HG03460 (cell line): Measurements from ENCODE around the gene TBL2.
A peak's percentile ranks its signal among the peaks of the same experiment; 100 is the strongest.
"Not testable (repeated sequence)": the region's sequence is repeated elsewhere in the genome, so short reads cannot be mapped to it uniquely, and the experiment has no call there.

Experiments used
- ATAC-seq: cut with Tn5 transposase; IDR thresholded peaks from one replicate; pipeline ENCODE4 v1.9.1; 2021; ENCODE audit not compliant: unreplicated experiment

TBL2 gene

GRCh38 chr7:73606801-73607691, 28.7 kb upstream of the TBL2 start:
- no peak for ATAC-seq

DNA sequence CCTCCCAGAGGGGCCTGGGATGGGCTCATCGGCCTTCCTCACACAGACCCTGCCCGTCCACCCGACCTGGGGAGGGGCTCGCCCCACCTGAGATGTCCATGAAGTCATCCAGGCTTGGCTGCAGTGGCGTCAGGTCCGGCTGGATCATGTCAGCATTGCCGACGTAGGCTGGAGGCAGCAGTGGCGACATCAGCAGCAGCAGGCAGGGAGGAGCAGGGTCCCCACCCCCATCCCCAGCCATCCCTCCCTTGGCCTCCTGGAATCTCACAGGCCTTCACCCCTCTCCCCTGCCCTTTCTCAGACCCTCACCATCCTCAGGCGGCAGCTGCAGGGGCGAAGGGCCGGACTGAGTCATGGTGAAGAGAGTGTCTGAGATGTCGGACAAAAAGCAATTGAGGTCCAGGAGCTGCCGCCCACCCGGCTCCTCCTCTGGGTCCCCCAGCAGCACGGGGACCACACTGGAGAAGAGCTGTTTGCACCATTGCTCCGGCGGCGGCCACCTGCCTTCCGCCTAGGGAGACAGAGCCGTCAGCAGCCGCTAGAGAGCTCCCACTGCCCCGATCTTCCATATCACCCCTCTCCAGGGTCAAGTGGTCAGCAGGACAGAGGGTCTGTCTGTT, 27.3 kb upstream of the TBL2 start:
- ATAC-seq: no peak

- no peak for ATAC-seq
These were observed 24.6 kb upstream of the TBL2 start for GRCh38 chr7:73602721-73603651.

GRCh38 chr7:73599916-73600315, 21.5 kb upstream of the TBL2 start:
- no peak for ATAC-seq

- no peak for ATAC-seq
These were observed 20.9 kb upstream of the TBL2 start for GRCh38 chr7:73599151-73599882.

DNA sequence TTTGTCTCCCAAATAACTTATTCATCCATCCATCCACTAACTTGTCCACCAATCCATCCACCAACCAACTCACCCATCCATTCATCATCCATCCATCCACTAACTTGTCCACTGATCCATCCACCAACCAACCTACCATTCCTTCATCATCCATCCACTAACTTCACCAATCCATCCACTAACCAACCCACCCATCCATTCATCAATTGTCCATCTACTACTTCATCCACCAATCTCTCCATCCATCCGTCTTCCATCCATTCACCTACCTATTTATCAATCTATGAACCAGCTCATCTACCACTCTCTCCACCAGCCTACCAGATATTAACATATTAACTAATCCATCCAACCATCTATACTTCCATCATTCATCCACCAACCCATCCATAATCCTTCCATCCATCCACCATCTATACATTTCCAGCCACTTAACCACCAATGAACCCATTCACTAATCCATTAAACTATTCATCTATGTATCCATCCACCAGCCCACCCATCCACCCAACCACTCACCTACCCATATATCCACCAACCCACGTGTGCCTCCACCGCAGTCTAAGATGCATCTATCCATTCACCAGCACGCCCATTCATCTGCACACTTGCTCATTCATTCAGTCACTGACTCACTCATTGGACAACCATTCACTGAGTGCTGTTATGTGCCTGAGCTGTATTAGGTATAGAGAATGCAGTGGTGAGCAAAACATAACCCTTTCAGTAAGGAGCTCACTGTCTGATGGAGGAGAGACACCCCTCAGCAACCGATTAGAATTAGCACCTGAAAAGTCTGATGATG, 19.8 kb upstream of the TBL2 start:
- no peak for ATAC-seq

DNA sequence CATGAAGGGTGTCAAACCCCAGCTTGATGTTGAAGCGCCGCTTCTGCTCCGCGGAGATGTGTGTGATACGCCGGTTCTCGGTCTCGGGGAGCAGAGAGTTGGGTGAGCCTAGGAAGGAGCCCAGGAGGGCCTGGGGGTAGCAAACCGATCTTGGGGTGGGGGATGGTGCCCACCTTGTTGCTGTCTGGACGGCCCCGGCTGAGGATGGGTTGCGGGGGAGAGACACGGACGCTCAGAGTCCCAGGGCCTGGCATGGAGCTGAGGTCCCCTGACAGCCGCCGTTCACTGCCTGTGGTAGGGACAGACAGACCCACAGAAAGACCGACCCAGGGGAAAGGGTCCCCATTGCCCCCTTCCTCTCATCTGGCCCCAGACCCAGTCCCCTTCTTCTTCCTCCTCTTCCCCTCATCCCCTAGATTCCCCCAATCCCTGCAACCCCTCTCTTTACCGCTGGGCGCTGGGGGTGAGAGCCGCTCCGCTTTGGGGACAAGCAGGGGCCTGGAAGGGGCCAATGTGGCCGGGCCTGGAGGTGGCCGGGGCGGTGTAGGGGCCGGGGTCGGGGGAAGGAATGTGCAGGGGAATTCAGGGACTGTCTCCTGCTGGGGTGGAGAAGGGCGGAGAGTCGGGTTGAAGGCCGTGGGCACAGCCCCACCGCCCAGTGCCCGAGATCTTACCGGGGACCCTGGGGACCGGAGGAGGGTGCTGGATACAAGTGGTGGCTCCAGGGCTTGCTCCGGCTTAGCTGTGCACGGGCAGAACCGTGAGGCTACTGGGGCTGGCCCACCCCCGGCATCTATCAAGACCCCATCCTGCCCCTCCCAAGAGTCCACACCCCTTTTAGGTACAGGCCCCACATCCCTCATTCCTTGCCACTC, 18.0 kb upstream of the TBL2 start:
- ATAC-seq: no peak

GRCh38 chr7:73595358-73595757, 17.0 kb upstream of the TBL2 start:
- no peak for ATAC-seq

DNA sequence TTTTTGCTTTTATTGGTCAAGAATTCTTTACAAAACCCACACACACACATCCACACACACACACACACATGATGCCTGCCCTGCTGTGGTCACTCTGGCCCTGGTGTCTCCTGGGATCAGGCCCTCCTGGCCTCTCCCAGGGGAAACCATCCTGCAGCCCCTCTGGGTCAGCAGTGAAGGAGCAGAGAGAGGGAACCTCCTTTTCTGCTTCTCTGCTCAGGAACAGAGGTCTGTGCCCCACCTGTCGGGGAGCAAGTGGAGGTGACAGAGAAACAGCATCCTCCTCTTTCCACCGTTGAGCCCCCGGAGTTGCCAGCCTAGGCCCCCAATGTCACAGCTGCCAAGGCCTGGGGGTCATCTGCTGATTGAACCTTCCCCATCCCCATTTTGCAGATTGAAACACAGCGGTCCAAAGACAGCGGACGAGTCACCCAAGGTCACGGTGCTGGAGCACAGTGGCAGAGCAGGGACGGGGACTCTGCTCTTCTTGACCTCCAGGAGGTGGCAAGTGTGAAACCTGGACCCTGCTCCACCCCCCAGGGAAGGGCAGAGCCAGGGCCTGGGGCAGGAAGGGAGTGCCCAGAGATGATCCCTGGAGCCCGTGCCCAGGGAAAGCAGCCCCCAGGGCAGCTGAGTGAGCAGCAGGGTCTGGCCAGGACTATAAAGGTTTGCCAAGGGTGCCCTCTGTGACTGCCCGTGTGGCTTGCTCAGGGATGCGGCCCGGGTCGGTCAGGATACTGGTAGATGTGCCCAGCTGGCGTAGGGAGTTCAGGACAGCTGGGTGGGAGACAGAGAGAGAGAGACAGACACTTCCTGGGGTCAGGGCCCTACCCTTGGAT, 15.0 kb upstream of the TBL2 start:
- ATAC-seq: no peak

DNA sequence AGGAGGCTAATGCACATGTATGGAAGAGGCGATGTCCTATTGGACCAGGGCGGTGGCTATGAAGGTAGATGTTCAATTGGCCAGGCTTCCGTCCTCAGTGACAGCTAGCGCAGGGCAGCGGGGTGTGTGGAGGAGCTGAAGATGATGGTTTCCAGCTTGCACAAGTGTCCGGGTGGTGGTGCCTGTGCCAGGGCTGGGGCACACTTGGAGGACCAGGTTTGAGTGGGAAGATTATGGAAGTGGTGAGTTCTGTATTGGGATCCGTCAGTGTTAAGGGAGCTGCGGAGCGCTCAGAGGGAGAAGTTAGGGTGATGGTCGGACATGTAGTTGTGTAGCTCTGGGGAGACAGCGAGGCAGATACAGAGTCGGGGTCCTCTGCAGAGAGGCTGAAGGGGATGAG, 8.5 kb upstream of the TBL2 start:
- ATAC-seq: no peak

DNA sequence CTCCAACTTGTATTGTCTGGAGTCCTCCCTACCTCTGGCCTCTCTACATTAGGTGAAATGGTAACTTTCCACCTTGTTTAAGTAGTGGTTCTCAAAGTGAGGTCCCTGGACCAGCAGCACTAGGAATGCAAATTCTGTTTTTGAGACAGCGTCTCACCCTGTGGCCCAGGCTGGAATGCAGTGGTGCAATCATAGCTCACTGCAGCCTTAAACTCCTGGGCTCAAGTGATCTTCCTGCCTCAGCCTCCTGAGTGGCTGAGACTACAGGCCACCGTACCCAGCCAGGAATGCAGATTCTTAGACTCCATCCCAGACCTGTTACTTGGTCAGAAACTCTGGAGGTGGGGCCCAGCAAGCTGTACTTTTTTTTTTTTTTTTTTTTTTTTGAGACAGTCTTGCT, 6.8 kb upstream of the TBL2 start:
- ATAC-seq: no peak

GRCh38 chr7:73582664-73583202, 4.4 kb upstream of the TBL2 start:
- ATAC-seq: no peak

GRCh38 chr7:73581006-73581405, 2.6 kb upstream of the TBL2 start:
- ATAC-seq: not testable (repeated sequence)

DNA sequence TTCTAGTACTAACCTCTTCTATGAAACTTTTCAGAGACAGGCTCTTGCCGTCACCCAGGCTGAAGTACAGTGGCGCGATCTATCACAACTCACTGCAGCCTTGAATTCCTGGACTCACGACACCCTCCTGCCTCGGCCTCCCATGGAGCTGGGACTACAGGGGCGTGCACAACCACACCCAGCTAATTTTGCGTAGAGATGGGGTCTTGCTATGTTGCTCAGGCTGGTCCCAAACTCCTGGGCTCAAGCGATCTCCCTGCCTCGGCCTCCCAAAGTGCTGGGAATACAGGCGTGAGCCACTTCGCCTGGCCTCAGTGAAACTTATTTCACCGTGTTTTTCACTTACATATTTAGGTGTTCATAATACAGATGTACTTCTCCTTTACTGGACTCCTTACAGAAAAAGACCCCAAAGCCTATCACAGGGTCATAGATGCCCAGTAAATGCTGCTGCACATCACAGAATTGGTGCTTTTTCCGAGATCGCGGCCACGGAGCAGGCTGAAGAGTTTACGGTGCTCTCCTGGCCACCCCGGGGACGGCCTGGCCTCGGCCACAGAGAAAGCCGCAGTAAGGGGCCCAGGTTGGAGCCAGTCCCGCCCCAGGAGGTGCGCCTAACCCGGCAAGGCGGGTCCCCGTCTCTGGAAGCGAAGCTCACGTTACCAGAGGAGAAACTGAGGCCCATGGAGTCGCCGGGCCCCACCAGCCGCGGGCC, 595 bp downstream of the TBL2 start:
- peak; percentile 15 for ATAC-seq

DNA sequence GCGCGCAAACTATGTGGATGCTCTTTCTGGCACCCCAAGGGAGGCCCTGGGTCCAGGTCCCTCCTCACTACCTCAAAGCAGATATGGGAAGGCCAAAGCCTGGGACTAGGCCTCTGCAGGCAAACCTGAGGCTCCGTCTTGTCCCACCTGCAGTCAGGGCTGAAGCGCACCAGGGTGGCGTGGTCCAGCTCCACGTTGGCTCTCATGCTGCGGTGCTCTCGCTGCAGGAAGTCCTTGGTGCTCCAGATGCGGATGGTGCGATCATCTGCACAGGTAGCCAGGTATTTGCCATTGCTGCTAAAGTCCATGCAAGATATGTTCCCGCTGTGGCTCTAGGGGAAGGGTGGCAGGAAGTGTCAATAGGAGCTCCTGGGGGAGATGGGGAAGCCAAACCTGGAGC, 4.6 kb downstream of the TBL2 start:
- ATAC-seq: no peak

GRCh38 chr7:73573276-73573675, 5.1 kb downstream of the TBL2 start:
- no peak for ATAC-seq

DNA sequence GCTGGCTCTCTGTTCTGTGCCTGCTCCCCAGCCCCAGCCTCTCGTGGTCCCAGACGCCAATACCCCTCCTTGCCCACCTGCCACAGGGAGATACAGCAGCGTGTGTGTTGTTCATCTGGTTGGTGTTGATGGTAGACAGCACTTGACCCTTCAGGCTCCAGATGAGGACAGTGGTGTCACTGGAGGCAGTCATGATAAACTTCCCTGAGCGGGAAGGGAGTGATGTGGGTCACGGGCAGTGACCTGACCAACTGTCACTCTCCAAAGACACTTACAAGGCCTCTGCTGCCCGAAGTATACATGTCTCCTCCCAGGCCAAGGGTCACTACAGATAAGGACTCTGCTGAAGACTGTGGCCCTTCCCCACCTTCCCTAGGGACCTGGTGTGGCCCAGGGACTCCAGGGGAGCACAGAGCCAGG, 5.6 kb downstream of the TBL2 start:
- ATAC-seq: no peak
